ENCODE results near the gene KCNIP4.

DNA sequence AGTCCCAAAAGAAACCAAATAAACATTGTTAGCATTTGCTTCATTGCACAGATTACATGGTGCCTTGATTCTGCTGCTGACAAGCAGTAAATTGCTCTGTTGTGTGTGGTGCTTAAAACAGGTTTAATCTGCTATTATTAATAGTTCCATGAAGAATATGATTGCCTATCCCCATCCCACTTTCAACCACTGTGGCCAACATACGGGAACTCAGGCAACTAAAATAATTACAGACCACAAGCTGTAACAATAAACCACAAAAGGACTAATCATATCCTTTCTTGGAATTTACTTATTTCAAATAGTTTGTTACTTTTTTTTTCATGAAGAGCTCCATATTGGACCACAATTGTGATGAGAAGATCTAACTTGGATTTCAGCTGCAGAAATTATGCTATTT, 1116.8 kb downstream of the KCNIP4 start:
- TF ChIP-seq, protein P1, sequence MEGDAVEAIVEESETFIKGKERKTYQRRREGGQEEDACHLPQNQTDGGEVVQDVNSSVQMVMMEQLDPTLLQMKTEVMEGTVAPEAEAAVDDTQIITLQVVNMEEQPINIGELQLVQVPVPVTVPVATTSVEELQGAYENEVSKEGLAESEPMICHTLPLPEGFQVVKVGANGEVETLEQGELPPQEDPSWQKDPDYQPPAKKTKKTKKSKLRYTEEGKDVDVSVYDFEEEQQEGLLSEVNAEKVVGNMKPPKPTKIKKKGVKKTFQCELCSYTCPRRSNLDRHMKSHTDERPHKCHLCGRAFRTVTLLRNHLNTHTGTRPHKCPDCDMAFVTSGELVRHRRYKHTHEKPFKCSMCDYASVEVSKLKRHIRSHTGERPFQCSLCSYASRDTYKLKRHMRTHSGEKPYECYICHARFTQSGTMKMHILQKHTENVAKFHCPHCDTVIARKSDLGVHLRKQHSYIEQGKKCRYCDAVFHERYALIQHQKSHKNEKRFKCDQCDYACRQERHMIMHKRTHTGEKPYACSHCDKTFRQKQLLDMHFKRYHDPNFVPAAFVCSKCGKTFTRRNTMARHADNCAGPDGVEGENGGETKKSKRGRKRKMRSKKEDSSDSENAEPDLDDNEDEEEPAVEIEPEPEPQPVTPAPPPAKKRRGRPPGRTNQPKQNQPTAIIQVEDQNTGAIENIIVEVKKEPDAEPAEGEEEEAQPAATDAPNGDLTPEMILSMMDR (IDR thresholded peaks at IDR 0.05 in 8 of 11, conservative IDR thresholded peaks at IDR 0.05 in 3 of 11), result no peak
- no peak for TF ChIP-seq POLR2A (IDR thresholded peaks at IDR 0.05)
- no peak for TF ChIP-seq POLR2AphosphoS5 (IDR thresholded peaks at IDR 0.05)
